HUES6 (cell line): ENCODE results near the gene TMEM167A.

ENCODE experiments used
- H3K27ac ChIP-seq: 2 replicates; pipeline ENCODE4 v1.7.0; 2013; ENCODE audit warnings: low read depth, mild to moderate bottlenecking, low read length, inconsistent platforms
- H3K27me3 ChIP-seq: 2 replicates; pipeline ENCODE4 v1.6.1; 2013; ENCODE audit warnings: low read length; ENCODE audit not compliant: control insufficient read depth, insufficient read depth
- H3K36me3 ChIP-seq: 2 replicates; pipeline ENCODE4 v1.6.1; 2013; ENCODE audit warnings: low read length; ENCODE audit not compliant: control insufficient read depth, insufficient read depth
- H3K4me1 ChIP-seq: 2 replicates; pipeline ENCODE4 v1.6.1; 2013; ENCODE audit warnings: low read length; ENCODE audit not compliant: control insufficient read depth, insufficient read depth
- H3K4me3 ChIP-seq: 2 replicates; pipeline ENCODE4 v1.5.1; 2013; ENCODE audit warnings: low read depth, low read length
- H3K9ac ChIP-seq: one replicate; pipeline ENCODE4 v1.6.1; 2013; ENCODE audit warnings: mild to moderate bottlenecking, low read length
- H3K9me3 ChIP-seq: 2 replicates; pipeline ENCODE4 v1.6.1; 2013; ENCODE audit warnings: low read depth, low read length; ENCODE audit not compliant: control insufficient read depth, insufficient read depth

The TMEM167A gene

DNA sequence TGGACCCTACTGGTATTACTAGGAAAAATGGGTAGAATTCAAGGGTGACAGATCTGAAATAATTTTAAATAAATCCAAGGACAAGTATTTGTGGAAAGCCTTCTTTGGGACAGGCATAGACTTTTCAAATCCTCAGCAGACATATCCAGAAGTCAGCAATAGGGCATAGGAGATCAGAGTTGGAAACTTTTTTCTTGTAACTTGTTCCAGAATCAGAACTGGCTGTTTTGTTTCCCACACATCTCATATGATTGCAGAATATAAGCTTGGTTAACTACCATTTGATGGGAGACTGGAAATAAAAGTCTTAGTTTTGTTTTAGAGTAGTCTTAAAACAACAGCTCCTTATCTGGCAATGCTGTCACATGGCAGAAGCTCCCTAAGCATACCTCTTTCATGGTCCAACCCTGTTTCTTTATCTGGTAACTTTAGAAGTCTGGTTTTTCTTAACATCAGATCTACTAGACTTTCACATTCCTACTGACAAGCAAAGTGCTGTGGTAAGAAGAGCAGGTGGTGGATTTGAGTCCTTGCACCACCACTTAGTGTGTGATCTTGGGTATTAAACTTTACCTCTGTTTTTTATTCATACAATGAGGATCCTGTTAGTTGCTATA, 25.3 kb upstream of the TMEM167A start:
- Histone ChIP-seq H3K9ac (no peak overlapping the region), H3K36me3 (no peaks in the 10 kb centered on the region), H3K4me1 (peaks cover 11% of the 10 kb centered on the region), H3K9me3 (no peaks in the 10 kb centered on the region), H3K27me3 (no peaks in the 10 kb centered on the region), H3K27ac (no peak overlapping the region), H3K4me3 (no peak overlapping the region)

GRCh38 chr5:83101514-83101913, 24.3 kb upstream of the TMEM167A start:
- H3K9ac ChIP-seq: no peak overlapping the region
- peaks cover 11% of the 10 kb centered on the region for H3K4me1 ChIP-seq
- no peak overlapping the region for H3K27ac ChIP-seq
- H3K27me3 ChIP-seq: no peaks in the 10 kb centered on the region
- H3K4me3 ChIP-seq: no peak overlapping the region
- no peaks in the 10 kb centered on the region for H3K36me3 ChIP-seq
- H3K9me3 ChIP-seq: no peaks in the 10 kb centered on the region

- peaks cover 11% of the 10 kb centered on the region for H3K4me1 ChIP-seq
- H3K4me3 ChIP-seq: no peak overlapping the region
- no peak overlapping the region for H3K9ac ChIP-seq
- H3K27me3 ChIP-seq: no peaks in the 10 kb centered on the region
- H3K9me3 ChIP-seq: no peaks in the 10 kb centered on the region
- H3K36me3 ChIP-seq: no peaks in the 10 kb centered on the region
- no peak overlapping the region for H3K27ac ChIP-seq
These were observed 22.3 kb upstream of the TMEM167A start for GRCh38 chr5:83099445-83099844.

- peaks cover under 1% of the 10 kb centered on the region; the same call in 1 of the 2 replicates for H3K9me3 ChIP-seq
- no peaks in the 10 kb centered on the region for H3K36me3 ChIP-seq
- H3K4me1 ChIP-seq: peaks cover 11% of the 10 kb centered on the region
- no peak overlapping the region for H3K9ac ChIP-seq
- no peak overlapping the region for H3K27ac ChIP-seq
- no peak overlapping the region for H3K4me3 ChIP-seq
- H3K27me3 ChIP-seq: no peaks in the 10 kb centered on the region
These were observed 21.8 kb upstream of the TMEM167A start for GRCh38 chr5:83099001-83099400.

GRCh38 chr5:83097689-83098231, 20.6 kb upstream of the TMEM167A start:
- H3K36me3 ChIP-seq: no peaks in the 10 kb centered on the region
- no peak overlapping the region for H3K4me3 ChIP-seq
- no peak overlapping the region for H3K27ac ChIP-seq

DNA sequence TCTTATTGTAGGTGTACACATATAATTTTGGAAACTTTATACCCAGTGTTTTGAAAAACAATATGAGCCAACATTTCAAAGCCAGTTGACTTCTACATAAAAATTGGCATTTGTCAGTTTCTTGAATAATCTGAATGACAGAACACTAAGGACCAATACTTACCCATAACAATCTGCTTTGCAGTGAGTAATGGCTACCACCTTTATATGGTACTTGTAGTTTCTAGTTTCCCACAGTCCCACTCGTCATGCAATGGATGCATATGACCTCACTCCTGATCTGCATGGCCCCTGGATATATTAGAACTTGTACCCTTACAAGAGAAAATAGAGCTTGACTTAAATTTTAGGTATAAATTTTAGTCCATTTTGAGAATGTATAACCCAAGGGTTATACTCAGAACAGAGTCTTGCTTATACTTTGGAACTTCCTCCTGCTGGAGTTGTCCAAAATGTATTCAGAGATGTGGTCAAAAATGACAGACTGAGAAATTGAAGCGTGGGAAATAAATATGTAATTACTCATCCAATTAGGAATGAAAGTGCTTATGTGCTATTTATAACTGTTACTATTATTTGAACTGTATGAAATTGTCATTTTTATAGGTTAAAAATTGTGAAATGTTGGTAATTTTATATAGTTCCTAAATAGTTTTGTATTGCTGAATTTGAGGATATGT, 19.6 kb upstream of the TMEM167A start:
- peaks cover 8% of the 10 kb centered on the region for H3K9me3 ChIP-seq
- H3K27me3 ChIP-seq: no peaks in the 10 kb centered on the region
- H3K4me1 ChIP-seq: peaks cover 11% of the 10 kb centered on the region
- no peak overlapping the region for H3K9ac ChIP-seq
- H3K4me3 ChIP-seq: no peak overlapping the region
- no peak overlapping the region for H3K27ac ChIP-seq
- H3K36me3 ChIP-seq: no peaks in the 10 kb centered on the region

More at GRCh38 chr5:83097689-83098231, 20.6 kb upstream of the TMEM167A start:
- Histone ChIP-seq H3K4me1 (peaks cover 11% of the 10 kb centered on the region), H3K9me3 (peaks cover 8% of the 10 kb centered on the region), H3K9ac (no peak overlapping the region), H3K27me3 (no peaks in the 10 kb centered on the region)

GRCh38 chr5:83095957-83096539, 18.9 kb upstream of the TMEM167A start:
- Histone ChIP-seq H3K27me3 (no peaks in the 10 kb centered on the region), H3K36me3 (no peaks in the 10 kb centered on the region), H3K9ac (no peak overlapping the region), H3K4me1 (peaks cover 11% of the 10 kb centered on the region), H3K27ac (no peak overlapping the region), H3K4me3 (no peak overlapping the region), H3K9me3 (peaks cover 8% of the 10 kb centered on the region)

DNA sequence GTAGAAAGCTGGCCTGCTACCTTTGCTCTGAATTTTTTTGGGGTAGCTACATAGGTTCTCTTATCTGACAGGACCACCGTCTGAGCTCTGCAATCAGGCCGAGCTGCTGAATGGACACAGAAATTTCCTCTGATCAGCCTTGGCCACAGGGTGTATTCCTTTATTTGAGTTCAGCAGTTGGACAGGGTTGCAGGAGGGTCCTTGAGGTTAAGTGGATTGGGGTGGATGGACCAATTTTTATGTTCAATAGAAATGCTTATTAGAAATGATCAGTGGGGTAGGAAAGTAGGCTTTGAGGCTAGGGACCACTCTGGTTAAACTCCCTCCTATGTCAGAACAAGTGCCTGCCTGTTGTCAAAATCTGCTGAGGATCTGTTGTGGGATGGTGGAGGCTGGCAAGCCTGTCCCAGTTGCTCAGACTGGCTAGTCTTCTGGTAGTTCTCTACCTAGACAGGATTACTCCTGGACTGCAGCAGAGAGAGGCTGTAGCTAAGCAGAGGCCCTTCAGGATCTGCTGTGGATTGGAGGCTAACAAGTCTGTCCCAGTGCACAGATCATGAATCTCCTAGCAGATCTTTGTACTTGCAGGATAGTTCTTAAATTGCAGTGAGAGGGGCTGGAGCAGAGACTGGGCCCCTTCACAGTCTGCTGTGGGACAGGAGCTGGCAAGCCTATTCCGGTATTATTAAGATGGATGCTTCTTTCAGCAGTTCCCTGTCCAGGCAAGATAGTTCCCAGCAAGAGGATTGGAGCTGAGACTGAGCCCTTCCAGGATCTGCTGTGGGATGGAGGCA, 18.2 kb upstream of the TMEM167A start:
- H3K27ac ChIP-seq: no peak overlapping the region
- peaks cover 11% of the 10 kb centered on the region for H3K4me1 ChIP-seq
- H3K36me3 ChIP-seq: no peaks in the 10 kb centered on the region
- H3K27me3 ChIP-seq: no peaks in the 10 kb centered on the region
- H3K9ac ChIP-seq: no peak overlapping the region
- H3K9me3 ChIP-seq: peaks cover 10% of the 10 kb centered on the region
- no peak overlapping the region for H3K4me3 ChIP-seq

- Histone ChIP-seq H3K36me3 (no peaks in the 10 kb centered on the region), H3K9ac (no peak overlapping the region), H3K27ac (no peak overlapping the region), H3K4me1 (peaks cover under 1% of the 10 kb centered on the region), H3K9me3 (peaks cover 11% of the 10 kb centered on the region), H3K27me3 (no peaks in the 10 kb centered on the region), H3K4me3 (no peak overlapping the region)
These were observed 16.5 kb upstream of the TMEM167A start for GRCh38 chr5:83093692-83094091.

DNA sequence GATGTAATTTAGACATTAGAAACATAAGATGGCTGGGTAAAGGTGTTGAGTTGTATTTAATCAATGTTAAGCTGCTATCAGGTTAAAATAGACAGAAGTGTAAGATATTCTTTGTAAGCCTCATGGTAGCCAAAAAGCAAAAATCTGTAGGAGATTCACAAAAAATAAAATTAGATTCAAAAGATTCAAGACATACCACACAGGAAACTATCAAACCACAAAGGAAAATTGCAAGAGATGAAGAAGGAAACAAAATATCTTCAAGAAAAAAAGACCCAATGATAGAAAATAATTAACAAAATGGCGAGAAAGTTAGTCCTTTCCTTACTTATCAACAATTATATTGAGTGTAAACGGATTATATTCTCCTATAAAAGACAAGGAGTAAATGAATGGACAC, 15.4 kb upstream of the TMEM167A start:
- Histone ChIP-seq H3K36me3 (no peaks in the 10 kb centered on the region), H3K4me3 (no peak overlapping the region)

More for the DNA sequence above, 15.4 kb upstream of the TMEM167A start:
- H3K27me3 ChIP-seq: no peaks in the 10 kb centered on the region
- H3K9me3 ChIP-seq: peaks cover 11% of the 10 kb centered on the region
- H3K9ac ChIP-seq: no peak overlapping the region
- H3K4me1 ChIP-seq: no peaks in the 10 kb centered on the region; the same call in 1 of the 2 replicates
- no peak overlapping the region for H3K27ac ChIP-seq
